Measurements from ENCODE around the gene NPRL2.

The NPRL2 gene

DNA sequence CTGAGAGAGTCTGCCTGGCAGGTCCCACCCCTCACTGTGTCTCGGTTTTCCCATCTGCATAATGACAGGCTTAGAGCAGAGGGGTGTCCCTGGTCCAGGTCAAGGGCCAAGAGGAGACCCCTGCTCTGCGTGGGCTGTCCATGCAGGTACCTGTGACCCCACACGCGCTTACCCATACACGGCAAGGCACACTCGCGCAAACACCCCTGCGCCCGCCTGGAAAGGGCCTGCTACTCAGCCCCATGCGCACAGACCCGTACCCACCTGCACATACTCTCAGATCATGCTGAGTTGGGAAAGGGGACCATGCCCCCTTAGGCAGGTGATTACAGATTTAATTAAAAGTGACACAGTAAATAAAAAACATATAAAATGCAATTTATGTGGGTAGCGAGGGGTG lies 32.1 kb upstream of the NPRL2 start:
- ChIA-PET POLR2A (no interaction called here), CTCF (no interaction called here)
- TF ChIP-seq, protein P1, sequence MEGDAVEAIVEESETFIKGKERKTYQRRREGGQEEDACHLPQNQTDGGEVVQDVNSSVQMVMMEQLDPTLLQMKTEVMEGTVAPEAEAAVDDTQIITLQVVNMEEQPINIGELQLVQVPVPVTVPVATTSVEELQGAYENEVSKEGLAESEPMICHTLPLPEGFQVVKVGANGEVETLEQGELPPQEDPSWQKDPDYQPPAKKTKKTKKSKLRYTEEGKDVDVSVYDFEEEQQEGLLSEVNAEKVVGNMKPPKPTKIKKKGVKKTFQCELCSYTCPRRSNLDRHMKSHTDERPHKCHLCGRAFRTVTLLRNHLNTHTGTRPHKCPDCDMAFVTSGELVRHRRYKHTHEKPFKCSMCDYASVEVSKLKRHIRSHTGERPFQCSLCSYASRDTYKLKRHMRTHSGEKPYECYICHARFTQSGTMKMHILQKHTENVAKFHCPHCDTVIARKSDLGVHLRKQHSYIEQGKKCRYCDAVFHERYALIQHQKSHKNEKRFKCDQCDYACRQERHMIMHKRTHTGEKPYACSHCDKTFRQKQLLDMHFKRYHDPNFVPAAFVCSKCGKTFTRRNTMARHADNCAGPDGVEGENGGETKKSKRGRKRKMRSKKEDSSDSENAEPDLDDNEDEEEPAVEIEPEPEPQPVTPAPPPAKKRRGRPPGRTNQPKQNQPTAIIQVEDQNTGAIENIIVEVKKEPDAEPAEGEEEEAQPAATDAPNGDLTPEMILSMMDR (IDR thresholded peaks at IDR 0.05; ENCODE audit: control extremely low read depth, extremely low read depth, low read depth, missing control alignments): no peak
- DNase-seq (ENCODE audit: extremely low spot score): no peak

DNA sequence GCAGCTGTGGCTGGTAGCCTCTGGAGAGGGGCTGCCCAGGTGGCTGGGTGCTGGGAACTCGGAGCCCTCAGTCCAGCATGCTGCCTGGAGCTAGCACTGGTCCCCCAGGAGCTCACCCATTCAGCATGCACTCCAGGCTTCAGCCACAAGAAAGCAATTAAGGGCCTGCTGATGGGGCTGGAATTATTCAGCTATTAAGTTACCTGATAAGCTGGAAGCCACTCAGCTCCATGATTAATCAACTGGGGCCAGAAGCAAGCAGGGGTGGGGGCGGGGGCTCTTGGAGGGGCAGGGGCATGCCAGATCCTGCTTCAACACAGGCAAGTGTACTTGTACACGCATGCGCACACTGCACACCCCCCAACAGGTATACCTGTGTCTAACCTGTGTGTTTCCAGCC lies 30.8 kb upstream of the NPRL2 start:
- ChIA-PET CTCF (no interaction called here), POLR2A (no interaction called here)
- DNase-seq (ENCODE audit: extremely low spot score): no peak
- TF ChIP-seq, protein P1 (IDR thresholded peaks at IDR 0.05; ENCODE audit: control extremely low read depth, extremely low read depth, low read depth, missing control alignments): no peak

GRCh38 chr3:50380405-50381085 lies 30.0 kb upstream of the NPRL2 start:
- CTCF ChIA-PET: no interaction called here
- no peak for DNase-seq (ENCODE audit: extremely low spot score)
- TF ChIP-seq, protein P1 (IDR thresholded peaks at IDR 0.05; ENCODE audit: control extremely low read depth, extremely low read depth, low read depth, missing control alignments): no peak
- POLR2A ChIA-PET: interaction anchor here (0.6 kb wide), 1 partner anchor 69 kb away, joined by 3 read pairs; no protein-coding TSS in a partner anchor

GRCh38 chr3:50378757-50379156 lies 28.2 kb upstream of the NPRL2 start:
- POLR2A ChIA-PET: no interaction called here
- CTCF ChIA-PET: no interaction called here
- TF ChIP-seq, protein P1 (IDR thresholded peaks at IDR 0.05; ENCODE audit: control extremely low read depth, extremely low read depth, low read depth, missing control alignments): no peak
- DNase-seq (ENCODE audit: extremely low spot score): no peak

GRCh38 chr3:50378024-50378423 lies 27.4 kb upstream of the NPRL2 start:
- no peak for DNase-seq (ENCODE audit: extremely low spot score)
- TF ChIP-seq, protein P1 (IDR thresholded peaks at IDR 0.05; ENCODE audit: control extremely low read depth, extremely low read depth, low read depth, missing control alignments): no peak
- ChIA-PET POLR2A (no interaction called here), CTCF (no interaction called here)

GRCh38 chr3:50375258-50375931 lies 24.8 kb upstream of the NPRL2 start:
- ChIA-PET POLR2A (no interaction called here), CTCF (no interaction called here)
- DNase-seq (ENCODE audit: extremely low spot score): no peak
- TF ChIP-seq, protein P1 (IDR thresholded peaks at IDR 0.05; ENCODE audit: control extremely low read depth, extremely low read depth, low read depth, missing control alignments): no peak

All from GM10248 (cell line).